ENCODE results near the gene TAF9.
"Not testable (repeated sequence)": the region's sequence is repeated elsewhere in the genome, so short reads cannot be mapped to it uniquely, and the experiment has no call there.

TAF9 gene

GRCh38 chr5:69369340-69370121 lies at the start of gene TAF9, which contains the start of the genes AK6 and RAD17:
Gene TAF9 (minus strand): TSS chr5:69369520. CDS start chr5:69365737, 3,783 bp downstream.
Gene AK6 (minus strand): TSS chr5:69369520. CDS start chr5:69369490, 30 bp downstream.
Gene RAD17 (plus strand): TSS chr5:69369818. CDS start chr5:69372209, 2,391 bp downstream.
- DNase-seq = peak; percentile 69

GRCh38 chr5:69418554-69418953 lies 49.2 kb upstream of the TAF9 start:
- no peak for DNase-seq

GRCh38 chr5:69416699-69417098 lies 47.4 kb upstream of the TAF9 start:
- DNase-seq = no peak

- DNase-seq = no peak
Measured at GRCh38 chr5:69416180-69416579, 46.9 kb upstream of the TAF9 start.

GRCh38 chr5:69415584-69415958 lies 46.3 kb upstream of the TAF9 start:
- no peak for DNase-seq

GRCh38 chr5:69414885-69415583 lies 45.7 kb upstream of the TAF9 start, which contains the start of gene MARVELD2:
Gene MARVELD2 (plus strand): TSS chr5:69415116. CDS start chr5:69419386, 4,270 bp downstream.
- DNase-seq = peak; percentile 88

GRCh38 chr5:69404659-69405330 lies 35.5 kb upstream of the TAF9 start:
- DNase-seq = no peak

GRCh38 chr5:69378376-69378775 lies 9.1 kb upstream of the TAF9 start:
- no peak for DNase-seq

GRCh38 chr5:69374911-69375446 lies 5.7 kb upstream of the TAF9 start:
- no peak for DNase-seq

- DNase-seq = no peak
Measured at GRCh38 chr5:69372394-69372793, 3.1 kb upstream of the TAF9 start.

- DNase-seq = not testable (repeated sequence)
Measured at GRCh38 chr5:69370335-69370734, 1.0 kb upstream of the TAF9 start.

- peak; percentile 49 for DNase-seq
Measured at GRCh38 chr5:69368458-69369339, 621 bp downstream of the TAF9 start.

GRCh38 chr5:69367697-69368279 lies 1.5 kb downstream of the TAF9 start:
- DNase-seq = no peak

- DNase-seq = no peak
Measured at GRCh38 chr5:69364850-69365249, 4.5 kb downstream of the TAF9 start.

- DNase-seq = peak; percentile 18
Measured at GRCh38 chr5:69364414-69364813, 4.9 kb downstream of the TAF9 start.

GRCh38 chr5:69360442-69360841 lies 8.9 kb downstream of the TAF9 start:
- DNase-seq = no peak

GRCh38 chr5:69359699-69360098 lies 9.6 kb downstream of the TAF9 start:
- no peak for DNase-seq

- DNase-seq = no peak
Measured at GRCh38 chr5:69350664-69351063, 18.7 kb downstream of the TAF9 start.

- DNase-seq = no peak
Measured at GRCh38 chr5:69343083-69343482, 26.2 kb downstream of the TAF9 start.

GRCh38 chr5:69341520-69342161 lies 27.7 kb downstream of the TAF9 start:
- DNase-seq = no peak

- DNase-seq = no peak
Measured at GRCh38 chr5:69335341-69335935, 33.9 kb downstream of the TAF9 start.

Data from 8988T (cell line).